HG02981 (cell line): ENCODE data around the gene TMEM213.

Source experiments
- ATAC-seq: cut with Tn5 transposase; IDR thresholded peaks from one replicate; pipeline ENCODE4 v1.9.1; 2021; ENCODE audit warnings: mild to moderate bottlenecking, moderate library complexity; ENCODE audit not compliant: unreplicated experiment

Gene TMEM213

GRCh38 chr7:138871814-138872090 is 74.0 kb downstream of the TMEM213 start:
- no peak for ATAC-seq

DNA sequence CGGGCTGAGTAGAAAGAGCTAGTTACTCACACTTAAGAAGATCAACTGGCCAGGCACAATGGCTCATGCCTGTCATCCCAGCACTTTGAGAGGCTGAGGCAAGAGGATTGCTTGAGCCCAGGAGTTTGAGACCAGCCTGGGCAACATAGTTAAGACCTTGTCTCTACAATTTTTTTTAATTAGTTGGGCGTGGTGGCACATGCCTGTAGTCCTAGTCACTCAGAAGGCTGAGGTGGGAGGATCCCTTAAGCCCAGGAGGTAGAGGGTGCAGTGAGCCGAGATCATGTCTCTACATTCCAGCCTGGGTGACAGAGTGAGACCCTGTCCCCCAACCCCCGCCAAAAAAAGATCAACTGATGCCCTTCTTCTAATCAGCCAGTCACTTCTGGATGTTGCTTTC is 74.8 kb downstream of the TMEM213 start:
- no peak for ATAC-seq

DNA sequence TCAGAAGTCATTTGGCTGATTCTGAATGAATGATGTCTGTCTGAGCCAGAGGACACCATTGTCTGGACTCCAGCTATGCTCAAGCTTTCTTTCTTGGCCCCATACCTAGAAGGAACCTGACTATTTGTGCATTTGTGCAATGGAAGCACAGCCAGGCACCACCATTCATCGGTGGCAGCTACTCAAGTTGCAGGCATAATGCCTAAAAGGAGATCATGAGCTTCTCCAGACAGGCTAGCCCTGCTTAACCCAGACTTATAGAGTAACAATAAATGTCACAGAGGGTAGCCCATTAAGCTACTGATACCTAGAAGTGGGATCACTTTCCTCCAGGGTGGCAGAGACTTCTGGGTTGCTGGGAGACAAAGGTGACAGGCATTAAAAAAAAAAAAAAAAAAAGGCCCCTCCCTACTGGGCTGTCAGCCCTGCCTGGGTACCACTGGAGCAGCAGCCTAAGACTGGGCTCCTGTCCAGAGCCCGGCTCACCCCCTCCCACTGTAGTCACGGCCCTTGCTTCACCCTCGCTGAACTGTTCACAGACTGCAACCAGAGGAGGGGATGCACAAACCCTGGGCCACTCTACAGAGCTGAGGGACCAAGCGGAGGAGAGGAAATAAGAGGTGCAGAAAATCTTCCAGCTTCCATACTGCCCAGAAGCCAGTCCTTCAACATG is 75.6 kb downstream of the TMEM213 start:
- ATAC-seq = no peak

GRCh38 chr7:138875794-138876193 is 78.0 kb downstream of the TMEM213 start:
- no peak for ATAC-seq

GRCh38 chr7:138876326-138876725 is 78.5 kb downstream of the TMEM213 start:
- no peak for ATAC-seq

DNA sequence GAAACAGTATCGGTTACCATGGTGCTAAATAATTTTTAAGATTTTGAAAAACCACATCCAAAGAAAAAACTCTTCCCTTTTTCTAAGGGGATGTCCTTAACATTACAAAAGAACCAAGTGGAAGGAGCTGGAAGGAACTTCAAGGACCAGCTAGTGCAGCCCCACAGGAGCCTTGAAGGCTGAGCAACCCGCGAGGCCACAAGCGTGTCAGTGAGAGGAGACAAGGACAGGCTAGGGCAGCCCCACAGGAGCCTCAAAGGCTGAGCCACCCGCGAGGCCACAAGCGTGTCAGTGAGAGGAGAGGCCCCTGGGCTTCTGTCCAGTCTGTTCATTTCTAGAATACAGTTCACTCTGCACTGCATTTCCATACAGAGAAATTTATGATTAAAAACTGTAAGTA is 80.3 kb downstream of the TMEM213 start:
- no peak for ATAC-seq

DNA sequence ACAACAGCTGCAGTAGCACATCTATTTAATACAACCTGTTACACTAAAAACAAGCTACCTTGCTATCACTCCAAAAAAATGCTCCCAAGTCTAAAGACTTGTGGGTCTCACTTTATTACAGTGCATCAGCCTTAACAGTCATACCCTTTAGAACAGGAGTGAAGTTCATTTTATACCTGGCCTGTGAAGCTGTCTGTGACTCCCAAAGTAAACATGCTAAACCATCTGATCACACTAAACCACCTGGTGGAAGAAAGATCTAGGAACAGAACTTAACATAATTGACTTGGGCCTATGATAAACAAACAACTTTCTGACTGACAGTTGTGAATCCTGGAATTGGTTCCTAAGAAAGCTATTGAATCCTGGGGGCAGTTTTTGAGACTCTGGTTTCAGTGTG is 81.1 kb downstream of the TMEM213 start:
- no peak for ATAC-seq

GRCh38 chr7:138879356-138879755 is 81.6 kb downstream of the TMEM213 start:
- ATAC-seq = no peak

DNA sequence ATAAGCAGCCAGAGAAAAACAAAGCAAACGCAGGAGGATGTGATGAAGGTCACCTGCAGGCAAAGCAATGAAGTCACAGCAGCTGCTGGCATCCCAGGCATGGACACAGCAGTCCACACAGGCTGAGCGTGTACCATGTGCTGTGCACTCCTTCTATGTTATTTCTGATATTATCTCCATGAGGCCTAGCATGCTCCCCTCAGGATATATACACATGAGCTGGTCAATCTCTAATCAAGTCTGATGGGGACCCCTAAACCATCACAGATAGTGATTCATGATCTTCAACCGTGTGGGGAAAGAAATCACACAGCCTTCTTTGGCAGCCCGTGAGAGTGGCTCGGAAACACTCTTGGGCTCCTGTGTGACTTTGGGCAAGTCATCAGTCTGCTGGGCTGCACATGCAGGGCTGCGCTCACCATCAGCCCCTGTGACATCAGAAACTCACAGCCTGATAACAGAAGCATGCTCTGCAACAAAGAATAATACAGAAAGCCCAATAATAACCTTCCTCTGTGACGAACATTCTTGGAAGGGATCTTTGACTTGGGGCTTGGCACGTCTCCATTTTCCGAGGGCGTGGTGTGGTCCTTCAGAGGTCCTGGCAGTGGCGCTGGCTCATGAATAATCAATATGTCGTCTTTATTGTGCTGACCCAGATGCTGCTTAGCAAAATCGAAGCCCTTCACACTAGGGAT is 83.2 kb downstream of the TMEM213 start:
- ATAC-seq = no peak

- no peak for ATAC-seq
Observed at GRCh38 chr7:138881579-138882188, 83.9 kb downstream of the TMEM213 start.

DNA sequence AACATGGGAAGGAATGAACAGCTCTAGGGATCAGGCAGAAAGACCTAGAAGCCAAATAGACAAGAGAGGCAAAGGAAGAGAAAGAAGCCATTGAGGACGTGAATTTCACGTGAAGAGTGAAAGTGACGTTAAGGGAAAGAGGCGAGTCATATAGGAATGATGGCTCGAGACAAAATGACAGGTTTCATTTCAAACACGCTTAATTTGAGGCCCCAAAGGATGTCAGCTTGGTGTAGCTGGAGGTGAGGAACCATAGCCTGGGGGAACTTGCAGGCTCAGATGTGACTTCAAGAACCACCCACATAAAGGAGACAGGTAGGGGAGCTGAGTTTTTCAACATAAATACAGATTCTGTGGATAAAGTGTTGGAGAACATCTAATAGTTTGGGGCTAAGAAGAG is 84.5 kb downstream of the TMEM213 start:
- ATAC-seq = no peak

GRCh38 chr7:138885383-138886147 is 87.8 kb downstream of the TMEM213 start:
- no peak for ATAC-seq

- peak; percentile 90 for ATAC-seq
Observed at GRCh38 chr7:138886501-138886917, 88.7 kb downstream of the TMEM213 start.

DNA sequence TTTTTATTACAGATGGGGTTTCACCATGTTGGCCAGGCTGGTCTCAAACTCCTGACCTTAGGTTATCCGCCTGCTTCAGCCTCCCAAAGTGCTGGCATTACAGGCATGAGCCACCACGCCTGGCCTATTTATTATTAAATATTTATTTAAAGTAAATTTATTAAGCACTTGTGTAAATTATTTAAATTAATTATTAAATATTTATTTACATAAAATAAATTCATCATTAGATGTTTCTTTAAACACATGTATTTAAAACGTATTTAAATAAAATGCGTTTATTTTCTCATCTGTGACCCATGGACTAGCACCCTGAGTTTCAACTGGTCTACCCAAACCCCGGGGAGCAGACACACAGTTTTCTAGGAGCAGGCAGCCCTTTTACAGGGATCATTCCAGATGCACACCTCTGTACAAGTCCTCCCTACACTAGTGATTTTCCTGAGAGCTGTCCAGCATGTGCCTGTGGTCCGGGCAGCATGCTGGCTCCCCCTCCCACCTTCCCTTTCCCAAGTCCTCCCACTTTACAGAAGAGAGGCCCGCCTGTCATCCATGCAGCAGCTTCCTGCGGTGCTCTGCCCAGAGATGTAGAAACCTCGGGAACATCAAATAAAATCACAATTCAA is 89.4 kb downstream of the TMEM213 start:
- ATAC-seq = no peak
